ENCODE data around the gene GNRHR.
"Not testable (repeated sequence)": the region's sequence is repeated elsewhere in the genome, so short reads cannot be mapped to it uniquely, and the experiment has no call there.

GRCh38 chr4:67706682-67707081, 47.5 kb downstream of the GNRHR start:
- TF ChIP-seq ZNF274 (IDR thresholded peaks at IDR 0.05; ENCODE audit: low read depth, low read length); YY1 (IDR thresholded peaks at IDR 0.05; ENCODE audit: insufficient read depth, insufficient read length); SUZ12 (IDR thresholded peaks at IDR 0.05; ENCODE audit: extremely low read depth, insufficient read depth, insufficient read length): not testable (repeated sequence)
